SH-SY5Y (cell line): Measurements from ENCODE around the gene ACVR1C.

Source experiments
- GATA2 ChIP-seq: IDR thresholded peaks from 2 replicates; pipeline ENCODE4 v1.6.1; 2011; ENCODE audit warnings: mild to moderate bottlenecking, low read depth, low read length
- GATA3 ChIP-seq: IDR thresholded peaks from 2 replicates; pipeline ENCODE4 v1.6.1; 2011; ENCODE audit warnings: low read depth, mild to moderate bottlenecking, low read length, moderate library complexity

DNA sequence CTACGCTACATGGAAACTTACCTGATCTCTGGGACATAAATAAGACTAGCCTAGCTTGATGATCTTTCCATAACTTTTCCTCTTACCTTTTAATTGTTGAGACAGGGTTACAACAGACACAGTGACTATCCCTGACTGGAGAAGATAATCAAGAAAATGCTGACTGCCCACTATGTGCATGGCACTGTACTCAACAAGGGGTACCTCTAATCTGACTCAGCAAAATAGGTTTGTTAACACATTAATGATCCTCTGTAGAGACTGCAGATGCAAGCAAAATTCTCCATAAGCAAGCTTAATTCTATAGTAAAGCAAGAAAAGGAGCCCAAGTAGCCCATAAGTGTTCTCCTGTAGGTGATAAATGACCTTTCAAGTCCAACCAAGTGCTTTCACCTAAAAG lies 25.5 kb downstream of the ACVR1C start:
- no peak for TF ChIP-seq GATA3
- no peak for TF ChIP-seq GATA2
